ENCODE data around the gene ZNRF2.
"Not testable (repeated sequence)": the region's sequence is repeated elsewhere in the genome, so short reads cannot be mapped to it uniquely, and the experiment has no call there.

Gene ZNRF2

GRCh38 chr7:30260246-30260768, 24.1 kb upstream of the ZNRF2 start:
- no peak for DNase-seq (ENCODE audit: insufficient read length, low spot score)
- FAIRE-seq: no peak

GRCh38 chr7:30263090-30263710, 21.2 kb upstream of the ZNRF2 start:
- no peak for DNase-seq (ENCODE audit: insufficient read length, low spot score)
- no peak for FAIRE-seq

- DNase-seq (ENCODE audit: insufficient read length, low spot score) (no peak), FAIRE-seq (no peak)
Observed at GRCh38 chr7:30264052-30264451, 20.3 kb upstream of the ZNRF2 start.

- DNase-seq (ENCODE audit: insufficient read length, low spot score); FAIRE-seq: not testable (repeated sequence)
Observed at GRCh38 chr7:30265189-30265588, 19.2 kb upstream of the ZNRF2 start.

GRCh38 chr7:30266686-30267085, 17.7 kb upstream of the ZNRF2 start:
- FAIRE-seq (no peak), DNase-seq (ENCODE audit: insufficient read length, low spot score) (no peak)

GRCh38 chr7:30268586-30268985, 15.8 kb upstream of the ZNRF2 start:
- no peak for DNase-seq (ENCODE audit: insufficient read length, low spot score)

GRCh38 chr7:30269490-30269889, 14.9 kb upstream of the ZNRF2 start:
- no peak for DNase-seq (ENCODE audit: insufficient read length, low spot score)
- FAIRE-seq: no peak

More at GRCh38 chr7:30268586-30268985, 15.8 kb upstream of the ZNRF2 start:
- FAIRE-seq: no peak

- DNase-seq (ENCODE audit: insufficient read length, low spot score) (no peak), FAIRE-seq (no peak)
Observed at GRCh38 chr7:30270921-30271320, 13.5 kb upstream of the ZNRF2 start.

- FAIRE-seq (no peak), DNase-seq (ENCODE audit: insufficient read length, low spot score) (no peak)
Observed at GRCh38 chr7:30272126-30272525, 12.3 kb upstream of the ZNRF2 start.

GRCh38 chr7:30273552-30273951, 10.8 kb upstream of the ZNRF2 start:
- FAIRE-seq: no peak
- DNase-seq (ENCODE audit: insufficient read length, low spot score): no peak

GRCh38 chr7:30274641-30275040, 9.8 kb upstream of the ZNRF2 start:
- no peak for DNase-seq (ENCODE audit: insufficient read length, low spot score)
- FAIRE-seq: no peak

GRCh38 chr7:30276203-30276900, 8.0 kb upstream of the ZNRF2 start:
- DNase-seq (ENCODE audit: insufficient read length, low spot score) (no peak), FAIRE-seq (peak; percentile 73)

GRCh38 chr7:30278376-30278775, 6.0 kb upstream of the ZNRF2 start:
- no peak for DNase-seq (ENCODE audit: insufficient read length, low spot score)
- no peak for FAIRE-seq

- DNase-seq (ENCODE audit: insufficient read length, low spot score): no peak
- FAIRE-seq: no peak
Observed at GRCh38 chr7:30278849-30279652, 5.3 kb upstream of the ZNRF2 start.

- no peak for DNase-seq (ENCODE audit: insufficient read length, low spot score)
- no peak for FAIRE-seq
Observed at GRCh38 chr7:30279653-30279904, 4.8 kb upstream of the ZNRF2 start.

- DNase-seq (ENCODE audit: insufficient read length, low spot score) (no peak), FAIRE-seq (no peak)
Observed at GRCh38 chr7:30280631-30281030, 3.8 kb upstream of the ZNRF2 start.

GRCh38 chr7:30281263-30281662, 3.1 kb upstream of the ZNRF2 start:
- no peak for FAIRE-seq
- DNase-seq (ENCODE audit: insufficient read length, low spot score): no peak

GRCh38 chr7:30281791-30282190, 2.6 kb upstream of the ZNRF2 start:
- FAIRE-seq: no peak

GRCh38 chr7:30282735-30283134, 1.7 kb upstream of the ZNRF2 start:
- DNase-seq (ENCODE audit: insufficient read length, low spot score) (no peak), FAIRE-seq (no peak)

More at GRCh38 chr7:30281791-30282190, 2.6 kb upstream of the ZNRF2 start:
- no peak for DNase-seq (ENCODE audit: insufficient read length, low spot score)

GRCh38 chr7:30285067-30285535, 704 bp downstream of the ZNRF2 start:
- DNase-seq (ENCODE audit: insufficient read length, low spot score) (peak; percentile 15), FAIRE-seq (no peak)

GRCh38 chr7:30285536-30286284, 1.3 kb downstream of the ZNRF2 start:
- peak; percentile 72 for FAIRE-seq
- peak; percentile 12 for DNase-seq (ENCODE audit: insufficient read length, low spot score)

Measured in GM19239 (cell line).